HL-60 (cell line): ENCODE data around the gene ATG16L1.
"Not testable (repeated sequence)": the region's sequence is repeated elsewhere in the genome, so short reads cannot be mapped to it uniquely, and the experiment has no call there.

Experiments used
- DNase-seq, 2 experiments: peaks; one replicate each; pipeline ENCODE4 v3.0.0-alpha.2; 2010 to 2020; ENCODE audit warnings: low read depth in 1 of 2, low spot score in 1 of 2
- H3K27ac ChIP-seq: fragments of 250-450 bp; sonication (Bioruptor Pico); replicated peaks from 2 replicates; pipeline ENCODE4 v1.5.1; 2020; ENCODE audit warnings: mild to moderate bottlenecking, moderate library complexity
- H3K27me3 ChIP-seq: fragments of 250-450 bp; sonication (Bioruptor Pico); 2 replicates; pipeline ENCODE4 v1.5.1; 2021; ENCODE audit warnings: mild to moderate bottlenecking, moderate library complexity; ENCODE audit not compliant: insufficient read depth, poor library complexity, severe bottlenecking
- H3K4me3 ChIP-seq: replicated peaks from 2 replicates; pipeline ENCODE4 v1.5.1; 2011; ENCODE audit warnings: mild to moderate bottlenecking, control low read depth, low read length; ENCODE audit not compliant: insufficient read depth
- GABPA ChIP-seq: IDR thresholded peaks from 2 replicates; pipeline ENCODE4 v1.6.1; 2012; ENCODE audit warnings: low read depth
- POLR2AphosphoS5 ChIP-seq: IDR thresholded peaks from 2 replicates; pipeline ENCODE4 v1.6.1; 2012; ENCODE audit warnings: low read depth
- SPI1 ChIP-seq: IDR thresholded peaks from 2 replicates; pipeline ENCODE4 v1.6.1; 2012; ENCODE audit warnings: low read depth, mild to moderate bottlenecking, borderline replicate concordance
- TF ChIP-seq, protein P1 (sequence below): IDR thresholded peaks from one replicate; pipeline ENCODE4 v1.5.1; 2011; ENCODE audit warnings: low read length, control low read depth, inconsistent platforms; ENCODE audit not compliant: insufficient read depth
- TF ChIP-seq, protein P2 (sequence below): IDR thresholded peaks from 2 replicates; pipeline ENCODE4 v1.6.1; 2012; ENCODE audit warnings: low read depth; ENCODE audit not compliant: insufficient replicate concordance

Gene ATG16L1

DNA sequence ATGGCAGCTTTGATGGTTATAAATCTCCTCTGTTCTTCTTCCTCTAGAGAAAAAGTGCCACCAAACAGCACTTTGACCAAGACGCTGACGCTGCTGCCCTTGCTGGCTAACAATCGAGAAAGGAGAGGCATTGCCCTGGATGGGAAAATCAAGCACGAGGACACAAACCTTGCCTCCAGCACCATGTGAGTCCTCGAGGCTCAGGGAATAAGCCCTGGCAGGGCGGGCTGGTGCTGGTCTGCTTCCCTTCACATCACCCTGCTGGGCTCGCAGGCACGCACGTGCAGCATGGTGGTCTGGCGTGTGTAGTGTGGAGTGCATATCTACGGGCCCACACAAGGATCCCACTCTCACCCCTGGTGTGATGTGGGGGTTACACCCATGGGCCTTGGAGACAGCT lies 83.4 kb downstream of the ATG16L1 start:
- no peak for DNase-seq
- H3K4me3 ChIP-seq: no peak overlapping the region
- no peaks in the 10 kb centered on the region for H3K27me3 ChIP-seq
- H3K27ac ChIP-seq: no peak overlapping the region
- TF ChIP-seq SPI1: no peak
- TF ChIP-seq GABPA: no peak
- no peak for TF ChIP-seq POLR2AphosphoS5

DNA sequence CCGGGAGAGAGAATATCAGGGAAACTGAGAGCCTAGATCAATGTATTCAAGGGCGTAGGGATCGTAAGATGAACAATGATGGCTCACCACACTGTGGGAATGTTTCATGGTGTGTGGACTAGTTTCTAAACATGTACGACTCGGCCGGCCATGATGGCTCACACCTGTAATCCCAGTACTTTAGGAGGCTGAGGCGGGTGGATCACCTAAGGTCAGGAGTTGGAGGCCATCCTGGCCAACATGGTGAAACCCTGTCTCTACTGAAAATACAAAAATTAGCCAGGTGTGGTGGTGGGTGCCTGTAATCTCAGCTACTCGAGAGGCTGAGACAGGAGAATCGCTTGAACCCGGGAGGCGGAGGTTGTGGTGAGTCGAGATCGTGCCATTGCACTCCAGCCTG lies 84.6 kb downstream of the ATG16L1 start:
- H3K27ac ChIP-seq, H3K4me3 ChIP-seq, DNase-seq, H3K27me3 ChIP-seq: not testable (repeated sequence)

DNA sequence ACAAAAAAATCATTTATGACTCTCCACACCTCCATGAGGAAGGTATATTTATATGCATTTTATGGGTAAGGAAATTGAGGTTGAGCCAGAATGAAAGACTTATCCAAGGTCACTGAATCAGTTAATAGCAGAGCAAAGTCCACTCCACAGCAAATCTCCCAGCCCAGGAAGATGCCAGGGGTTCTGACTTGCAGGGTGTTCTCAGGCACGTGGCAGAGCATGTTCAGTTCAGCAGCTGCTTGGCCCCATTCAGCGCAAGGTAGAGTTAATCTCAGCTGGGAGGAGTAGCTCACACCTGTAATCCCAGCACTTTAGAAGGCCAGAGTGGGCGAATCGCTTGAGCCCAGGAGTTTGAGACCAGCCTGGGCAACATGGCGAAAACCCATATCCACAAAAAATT lies 85.1 kb downstream of the ATG16L1 start:
- Histone ChIP-seq H3K27me3 (no peaks in the 10 kb centered on the region), H3K4me3 (no peak overlapping the region), H3K27ac (no peak overlapping the region)
- no peak for DNase-seq
- TF ChIP-seq, protein P1, sequence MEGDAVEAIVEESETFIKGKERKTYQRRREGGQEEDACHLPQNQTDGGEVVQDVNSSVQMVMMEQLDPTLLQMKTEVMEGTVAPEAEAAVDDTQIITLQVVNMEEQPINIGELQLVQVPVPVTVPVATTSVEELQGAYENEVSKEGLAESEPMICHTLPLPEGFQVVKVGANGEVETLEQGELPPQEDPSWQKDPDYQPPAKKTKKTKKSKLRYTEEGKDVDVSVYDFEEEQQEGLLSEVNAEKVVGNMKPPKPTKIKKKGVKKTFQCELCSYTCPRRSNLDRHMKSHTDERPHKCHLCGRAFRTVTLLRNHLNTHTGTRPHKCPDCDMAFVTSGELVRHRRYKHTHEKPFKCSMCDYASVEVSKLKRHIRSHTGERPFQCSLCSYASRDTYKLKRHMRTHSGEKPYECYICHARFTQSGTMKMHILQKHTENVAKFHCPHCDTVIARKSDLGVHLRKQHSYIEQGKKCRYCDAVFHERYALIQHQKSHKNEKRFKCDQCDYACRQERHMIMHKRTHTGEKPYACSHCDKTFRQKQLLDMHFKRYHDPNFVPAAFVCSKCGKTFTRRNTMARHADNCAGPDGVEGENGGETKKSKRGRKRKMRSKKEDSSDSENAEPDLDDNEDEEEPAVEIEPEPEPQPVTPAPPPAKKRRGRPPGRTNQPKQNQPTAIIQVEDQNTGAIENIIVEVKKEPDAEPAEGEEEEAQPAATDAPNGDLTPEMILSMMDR: no peak
- TF ChIP-seq, protein P2, sequence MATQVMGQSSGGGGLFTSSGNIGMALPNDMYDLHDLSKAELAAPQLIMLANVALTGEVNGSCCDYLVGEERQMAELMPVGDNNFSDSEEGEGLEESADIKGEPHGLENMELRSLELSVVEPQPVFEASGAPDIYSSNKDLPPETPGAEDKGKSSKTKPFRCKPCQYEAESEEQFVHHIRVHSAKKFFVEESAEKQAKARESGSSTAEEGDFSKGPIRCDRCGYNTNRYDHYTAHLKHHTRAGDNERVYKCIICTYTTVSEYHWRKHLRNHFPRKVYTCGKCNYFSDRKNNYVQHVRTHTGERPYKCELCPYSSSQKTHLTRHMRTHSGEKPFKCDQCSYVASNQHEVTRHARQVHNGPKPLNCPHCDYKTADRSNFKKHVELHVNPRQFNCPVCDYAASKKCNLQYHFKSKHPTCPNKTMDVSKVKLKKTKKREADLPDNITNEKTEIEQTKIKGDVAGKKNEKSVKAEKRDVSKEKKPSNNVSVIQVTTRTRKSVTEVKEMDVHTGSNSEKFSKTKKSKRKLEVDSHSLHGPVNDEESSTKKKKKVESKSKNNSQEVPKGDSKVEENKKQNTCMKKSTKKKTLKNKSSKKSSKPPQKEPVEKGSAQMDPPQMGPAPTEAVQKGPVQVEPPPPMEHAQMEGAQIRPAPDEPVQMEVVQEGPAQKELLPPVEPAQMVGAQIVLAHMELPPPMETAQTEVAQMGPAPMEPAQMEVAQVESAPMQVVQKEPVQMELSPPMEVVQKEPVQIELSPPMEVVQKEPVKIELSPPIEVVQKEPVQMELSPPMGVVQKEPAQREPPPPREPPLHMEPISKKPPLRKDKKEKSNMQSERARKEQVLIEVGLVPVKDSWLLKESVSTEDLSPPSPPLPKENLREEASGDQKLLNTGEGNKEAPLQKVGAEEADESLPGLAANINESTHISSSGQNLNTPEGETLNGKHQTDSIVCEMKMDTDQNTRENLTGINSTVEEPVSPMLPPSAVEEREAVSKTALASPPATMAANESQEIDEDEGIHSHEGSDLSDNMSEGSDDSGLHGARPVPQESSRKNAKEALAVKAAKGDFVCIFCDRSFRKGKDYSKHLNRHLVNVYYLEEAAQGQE: no peak
- no peak for TF ChIP-seq SPI1
- no peak for TF ChIP-seq GABPA
- TF ChIP-seq POLR2AphosphoS5: no peak

DNA sequence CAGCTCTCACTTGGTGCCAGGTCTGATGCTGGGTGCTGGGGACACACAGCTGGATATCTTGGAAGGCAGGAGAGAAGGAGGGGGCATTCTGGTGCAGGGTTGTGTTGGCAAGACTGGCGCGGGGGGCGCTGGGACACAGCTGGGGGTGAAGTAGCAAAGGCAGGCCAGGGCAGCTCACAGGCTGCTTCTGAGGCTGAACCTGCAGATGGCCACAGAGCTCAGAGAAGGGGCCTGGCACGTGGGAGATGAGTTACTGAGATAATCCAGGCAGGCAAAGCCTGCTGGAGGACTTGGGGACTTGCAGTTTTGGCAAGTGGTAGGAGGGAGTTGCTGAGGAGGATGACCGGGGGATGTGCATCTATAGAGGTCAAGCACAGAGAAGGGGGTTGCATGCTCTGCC lies 86.6 kb downstream of the ATG16L1 start:
- TF ChIP-seq, protein P2: no peak
- TF ChIP-seq, protein P1: no peak
- TF ChIP-seq SPI1 (no peak), GABPA (no peak), POLR2AphosphoS5 (no peak)
- DNase-seq: peak in 1 of 2 experiments; percentile 39
- no peaks in the 10 kb centered on the region for H3K27me3 ChIP-seq

DNA sequence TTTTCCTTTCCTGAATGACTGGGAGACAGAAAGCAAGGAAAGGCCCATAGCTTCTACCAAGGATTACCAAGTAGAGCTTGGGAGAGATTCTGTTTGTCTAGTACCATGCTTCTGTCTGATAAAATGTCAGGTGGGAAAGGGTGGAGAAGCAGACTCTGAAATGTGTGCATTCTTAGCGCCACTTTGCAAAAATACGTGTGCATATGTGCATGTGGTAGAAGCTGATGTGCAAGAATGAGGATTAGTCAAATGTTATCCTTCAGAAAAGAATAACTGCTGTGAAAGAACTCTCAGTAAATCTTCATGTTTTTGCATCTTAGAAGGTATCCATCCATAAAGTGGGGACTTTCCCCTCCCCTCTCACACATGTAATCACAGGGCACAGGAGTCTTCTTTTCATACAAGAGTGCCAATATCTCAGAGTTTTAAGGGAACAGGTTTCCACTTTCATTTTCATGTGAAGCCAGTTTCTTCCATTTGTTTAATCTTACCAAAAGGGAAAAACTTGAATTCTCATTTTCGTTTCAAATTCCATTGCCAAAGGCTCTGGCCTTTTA lies 87.4 kb downstream of the ATG16L1 start:
- TF ChIP-seq, protein P1: no peak
- TF ChIP-seq POLR2AphosphoS5 (no peak), GABPA (no peak), SPI1 (no peak)
- TF ChIP-seq, protein P2: no peak
- no peak for DNase-seq
- Histone ChIP-seq H3K27me3 (no peaks in the 10 kb centered on the region), H3K27ac (peak overlapping the region; percentile 34), H3K4me3 (no peak overlapping the region)

More for the DNA sequence above, 86.6 kb downstream of the ATG16L1 start:
- H3K4me3 ChIP-seq: no peak overlapping the region
- H3K27ac ChIP-seq: no peak overlapping the region
